CD4-positive, alpha-beta memory T cell (primary cell): ENCODE measurements around the gene XPO5. TPM values are rescaled to one million over a fixed set of nuclear protein-coding genes. Genes with fewer than 3 reads are reported as not detected.
A peak's percentile ranks its signal among the peaks of the same experiment; 100 is the strongest.

Experiments
- CTCF ChIA-PET: fragments of 350-600 bp; sonication (Branson Sonifier 250); formaldehyde crosslinking; loops from one replicate; lab custom pipeline; 2021; ENCODE audit warnings: inconsistent platforms; ENCODE audit not compliant: partially characterized antibody; lab: Charles Lee
- POLR2A ChIA-PET: fragments of 350-600 bp; sonication (Branson Sonifier 250); formaldehyde crosslinking; loops from one replicate; lab custom pipeline; 2021; ENCODE audit not compliant: partially characterized antibody; lab: Charles Lee
- DNase-seq, 5 donors: peaks; one replicate each; pipeline versions ENCODE4 v3.0.0 to v3.0.0-alpha.2; 2020 to 2022; ENCODE audit warnings: mixed read lengths in 1 of 5
- H3K27ac ChIP-seq: one replicate; pipeline ENCODE4 v1.7.0; 2013; ENCODE audit warnings: low read depth, low read length
- H3K27me3 ChIP-seq: 2 replicates; pipeline ENCODE4 v1.7.0; 2013; ENCODE audit warnings: mild to moderate bottlenecking, low read length, moderate library complexity; ENCODE audit not compliant: insufficient read depth
- H3K36me3 ChIP-seq: 2 replicates; pipeline ENCODE4 v1.7.0; 2013; ENCODE audit warnings: mild to moderate bottlenecking, low read length, moderate library complexity; ENCODE audit not compliant: insufficient read depth
- H3K4me1 ChIP-seq: 2 replicates; pipeline ENCODE4 v1.7.0; 2013; ENCODE audit warnings: mild to moderate bottlenecking, low read length, moderate library complexity; ENCODE audit not compliant: insufficient read depth
- H3K4me3 ChIP-seq, 2 donors: one replicate each; pipeline ENCODE4 v1.7.0; 2013; ENCODE audit warnings: low read length in 2 of 2, mild to moderate bottlenecking in 1 of 2
- H3K9me3 ChIP-seq, 2 donors: one replicate each; pipeline ENCODE4 v1.7.0; 2013; ENCODE audit warnings: low read length in 2 of 2, control low read depth in 1 of 2; ENCODE audit not compliant: control insufficient read depth in 1 of 2
- H3K27ac Mint-ChIP-seq, 7 donors: one replicate each; pipeline ENCODE4 v1.8.0; 2020 to 2021; ENCODE audit warnings: mixed read lengths in 7 of 7, mild to moderate bottlenecking in 6 of 7, inconsistent platforms in 3 of 7, moderate library complexity in 3 of 7
- H3K27me3 Mint-ChIP-seq, 2 donors: one replicate each; pipeline ENCODE4 v1.8.0; 2020 to 2021; ENCODE audit warnings: mixed read lengths in 2 of 2
- H3K36me3 Mint-ChIP-seq, 2 donors: one replicate each; pipeline ENCODE4 v1.8.0; 2020 to 2021; ENCODE audit warnings: mixed read lengths in 2 of 2, inconsistent platforms in 1 of 2, mild to moderate bottlenecking in 1 of 2
- H3K4me1 Mint-ChIP-seq, 4 donors: one replicate each; pipeline ENCODE4 v1.8.0; 2020 to 2021; ENCODE audit warnings: mixed read lengths in 4 of 4, mild to moderate bottlenecking in 1 of 4
- H3K4me3 Mint-ChIP-seq, 8 donors: one replicate each; pipeline ENCODE4 v1.8.0; 2020 to 2021; ENCODE audit warnings: mixed read lengths in 8 of 8, mild to moderate bottlenecking in 7 of 8, moderate library complexity in 6 of 8, inconsistent platforms in 3 of 8
- H3K9me3 Mint-ChIP-seq, 8 donors: one replicate each; pipeline ENCODE4 v1.8.0; 2020 to 2021; ENCODE audit warnings: mixed read lengths in 8 of 8, mild to moderate bottlenecking in 5 of 8, inconsistent platforms in 3 of 8, moderate library complexity in 1 of 8
- intact Hi-C: fragments of 100-400 bp; cut with micrococcal nuclease; formaldehyde crosslinking; loops from one replicate; pipeline ENCODE4 v1.15.1; 2023
- polyA plus RNA-seq, 2 donors: library from polyadenylated mRNA; unstranded; fragments of 300-500 nt; fragmentation: Illumina TruSeq; gene quantifications; one replicate each; pipeline ENCODE4 v1.2.3, GENCODE V29; 2021
- total RNA-seq, 2 experiments: library from RNA; stranded (reverse); gene quantifications; one replicate each; pipeline ENCODE4 v1.2.3, GENCODE V29; 2021

Gene XPO5
- total and polyA plus RNA-seq, 4 experiments from 2014 or later = 5.2 to 43.4 (median 26.5) TPM

DNA sequence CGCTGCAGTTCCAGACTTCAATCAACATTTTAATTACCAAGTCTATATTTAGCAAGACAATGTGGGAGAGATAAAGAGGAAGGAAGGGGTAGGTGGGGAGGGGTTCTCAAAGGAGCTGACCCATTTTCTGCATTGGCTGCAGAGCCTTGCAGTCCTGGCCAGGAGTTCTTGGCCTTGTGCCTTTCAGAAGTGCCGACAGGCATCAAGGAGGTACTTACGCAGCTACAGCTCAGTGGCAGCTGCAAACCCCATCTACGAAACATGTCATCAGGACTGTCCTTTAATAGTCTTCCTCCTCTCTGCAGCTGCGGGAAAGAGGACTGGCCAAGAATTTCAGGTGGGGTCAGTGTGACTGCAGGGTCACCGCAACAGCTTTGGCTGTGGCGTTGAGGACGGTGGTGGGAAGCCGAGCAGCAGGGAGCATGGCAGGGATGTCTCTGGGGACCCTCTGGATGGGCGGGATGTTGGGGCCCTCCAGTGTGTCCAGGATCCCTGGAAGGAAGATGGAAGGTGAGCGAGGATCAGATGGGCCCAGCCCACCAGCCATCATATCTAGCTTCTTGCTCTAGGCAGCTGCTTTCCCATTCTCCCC lies 63.9 kb downstream of the XPO5 start:
- peaks cover 38% of the 10 kb centered on the region for H3K4me1 ChIP-seq
- Mint-ChIP-seq H3K4me1 (peaks cover 26 to 57% (median 38%) of the 10 kb centered on the region in 4 donors), H3K27ac (peak overlapping the region in 4 of 7 donors; percentile 30 to 77 (median 70))

DNA sequence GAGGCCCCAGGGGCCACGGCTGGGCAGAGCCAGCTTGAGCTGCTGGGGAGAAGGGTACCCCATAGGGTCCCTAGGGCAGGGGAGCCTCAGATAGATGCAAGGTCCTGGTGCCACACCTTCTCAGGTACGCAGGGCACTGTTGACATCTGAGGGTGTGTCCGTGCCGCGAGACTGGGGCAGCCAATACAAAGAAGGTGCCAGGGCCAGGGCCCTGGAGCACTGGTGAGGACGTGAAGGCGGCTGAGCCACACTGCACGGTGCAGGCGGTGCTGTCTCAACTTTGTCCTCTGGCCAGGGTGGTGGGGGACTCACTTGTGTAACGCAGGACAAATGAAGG lies 65.0 kb downstream of the XPO5 start:
- POLR2A ChIA-PET = interaction anchor here (1.1 to 2.7 kb wide), 3 partner anchors 17 to 581 kb away, joined by 3 to 15 read pairs (median 8); partner anchors contain the start of genes ABCC10 and CNPY3
- no peak overlapping the region for H3K4me3 ChIP-seq
- DNase-seq = no peak

More for the DNA sequence above, 63.9 kb downstream of the XPO5 start:
- intact Hi-C loops = loop anchor here (10.0 kb wide), 1 partner anchor 267 kb away; the partner anchor contains the start of gene TTBK1
- Mint-ChIP-seq H3K27me3 (peaks cover 9 to 13% of the 10 kb centered on the region in 2 donors), H3K36me3 (peaks cover 28 to 54% of the 10 kb centered on the region in 2 donors), H3K9me3 (no peaks in the 10 kb centered on the region), H3K4me3 (peak overlapping the region in 5 of 8 donors; percentile 17 to 71 (median 32))
- POLR2A ChIA-PET = interaction anchor here (1.8 to 2.7 kb wide), 2 partner anchors 18 to 34 kb away, joined by 6 to 15 read pairs; partner anchors contain the start of gene TJAP1
- H3K27ac ChIP-seq = no peak overlapping the region
- no peak for DNase-seq
- peaks cover 11% of the 10 kb centered on the region for H3K27me3 ChIP-seq
- peaks cover 34% of the 10 kb centered on the region for H3K36me3 ChIP-seq
- no peaks in the 10 kb centered on the region for H3K9me3 ChIP-seq
- H3K4me3 ChIP-seq = no peak overlapping the region
- CTCF ChIA-PET = no interaction called here

DNA sequence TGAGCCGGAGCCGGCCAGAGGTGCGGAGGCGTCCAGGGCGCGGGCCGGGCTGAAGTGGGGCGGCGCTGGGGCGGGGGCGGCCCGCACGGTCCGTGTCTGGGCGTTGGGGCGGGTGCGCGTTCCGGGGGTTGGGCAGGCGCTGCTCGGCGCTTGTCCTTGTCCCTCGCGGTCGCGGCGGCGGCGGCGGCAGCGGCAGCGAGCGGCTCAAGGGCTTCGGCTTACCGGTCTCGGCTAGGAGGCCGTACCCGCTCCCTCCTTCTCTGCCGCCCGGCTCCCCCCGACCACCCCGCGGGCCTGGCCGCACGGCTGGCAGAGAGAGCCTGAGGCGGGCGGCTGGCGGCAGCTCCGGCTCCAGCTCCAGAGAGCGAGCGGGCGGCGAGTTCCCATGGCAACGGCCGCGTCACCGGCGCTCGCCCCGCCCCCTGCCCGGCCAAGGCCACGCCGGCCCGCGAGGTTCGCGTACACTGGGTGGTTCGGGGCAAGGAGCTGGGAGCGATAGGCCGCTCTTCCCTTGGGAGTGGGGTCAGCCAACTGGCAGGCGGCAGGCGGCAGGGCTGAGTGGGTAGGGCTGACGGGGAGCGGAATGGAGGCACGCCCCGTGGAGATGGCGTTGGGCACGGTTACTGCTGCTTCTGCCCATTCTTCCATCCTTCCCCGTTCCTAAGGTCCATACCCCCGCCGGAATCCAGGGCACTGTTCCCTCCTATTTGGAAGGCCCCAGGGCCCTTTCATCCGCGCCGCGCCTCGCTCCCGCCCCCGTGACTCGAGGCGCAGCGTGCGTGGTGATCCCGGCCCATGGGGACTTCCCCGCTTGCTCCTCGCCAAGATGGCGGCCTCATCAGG lies 65.6 kb downstream of the XPO5 start, which contains the start of gene LRRC73:
Gene LRRC73, minus strand, starts transcription at position 363 of the 843 bp plus-strand sequence. CDS start 561 bp downstream, outside the sequence.
- CTCF ChIA-PET = interaction anchor here (0.9 to 5.6 kb wide), 6 partner anchors 9 to 113 kb away, joined by 3 to 65 read pairs (median 4); partner anchors contain the start of genes POLR1C, TJAP1 and YIPF3
- intact Hi-C loops = loop anchor here (1.0 to 10.0 kb wide), 3 partner anchors 55 to 265 kb away; partner anchors contain the start of genes DLK2, TTBK1 and ZNF318

More for the DNA sequence above, 65.0 kb downstream of the XPO5 start:
- peaks cover 35% of the 10 kb centered on the region for H3K4me1 ChIP-seq
- H3K36me3 Mint-ChIP-seq = peaks cover 31 to 55% of the 10 kb centered on the region in 2 donors
- H3K27ac ChIP-seq = peak overlapping the region; percentile 62
- CTCF ChIA-PET = interaction anchor here (0.9 to 1.6 kb wide), 3 partner anchors 33 to 113 kb away, joined by 3 to 4 read pairs (median 3); partner anchors contain the start of gene TJAP1
- H3K36me3 ChIP-seq = peaks cover 34% of the 10 kb centered on the region
- intact Hi-C loops = loop anchor here (1.0 to 10.0 kb wide), 2 partner anchors 55 to 266 kb away; partner anchors contain the start of genes DLK2 and TTBK1
- peak overlapping the region in 5 of 7 donors; percentile 12 to 79 (median 59) for H3K27ac Mint-ChIP-seq
- peak overlapping the region; percentile 71 to 84 (median 76) for H3K4me3 Mint-ChIP-seq
- H3K9me3 ChIP-seq = no peaks in the 10 kb centered on the region
- H3K27me3 Mint-ChIP-seq = peaks cover 9 to 13% of the 10 kb centered on the region in 2 donors
- peaks cover 11% of the 10 kb centered on the region for H3K27me3 ChIP-seq
- H3K4me1 Mint-ChIP-seq = peaks cover 24 to 53% (median 40%) of the 10 kb centered on the region in 4 donors
- no peaks in the 10 kb centered on the region for H3K9me3 Mint-ChIP-seq

DNA sequence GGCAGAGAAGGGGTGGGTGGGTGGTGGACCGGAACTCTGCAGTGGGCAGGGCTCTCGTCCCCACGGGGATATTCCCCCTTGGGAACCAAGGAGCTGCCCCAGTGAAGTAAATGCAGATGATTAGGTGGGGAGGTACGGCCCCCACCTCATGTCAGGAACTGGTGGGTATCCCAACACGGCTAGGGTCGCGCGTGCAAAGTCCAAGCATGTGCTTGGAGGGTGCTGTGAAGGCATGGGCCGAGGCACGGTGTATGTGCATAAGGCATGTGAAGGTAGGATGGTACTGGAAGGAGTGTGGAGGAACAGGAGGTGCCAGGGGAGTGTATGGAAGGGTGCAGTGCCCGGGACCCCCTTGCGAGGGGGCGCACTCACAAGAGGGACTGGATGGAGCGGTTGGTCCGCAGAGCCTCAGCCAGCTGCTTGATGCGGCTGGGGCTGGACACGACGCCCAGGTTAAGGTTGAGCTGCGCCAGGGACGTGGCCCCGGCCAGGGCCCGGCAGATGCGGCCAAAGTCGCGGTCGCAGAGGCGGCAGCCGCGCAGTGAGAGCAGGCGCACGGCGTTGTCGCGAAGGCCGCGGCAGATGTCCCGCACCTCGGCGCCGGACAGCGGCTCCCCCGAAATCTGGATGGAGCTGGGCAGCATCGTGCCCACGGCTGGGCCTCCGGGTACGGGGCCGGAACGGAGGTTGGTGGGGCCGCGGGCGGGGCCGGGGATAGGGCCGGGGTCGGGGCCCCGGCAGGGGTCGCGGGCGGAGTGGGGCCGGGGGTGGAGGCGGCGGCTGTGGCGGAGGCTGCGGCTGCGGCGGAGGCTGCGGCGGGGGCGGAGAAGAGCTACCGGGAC lies 66.5 kb downstream of the XPO5 start:
- Histone ChIP-seq H3K27me3 (peaks cover 11% of the 10 kb centered on the region), H3K4me1 (peaks cover 21% of the 10 kb centered on the region), H3K27ac (no peak overlapping the region), H3K9me3 (no peaks in the 10 kb centered on the region), H3K36me3 (peaks cover 30% of the 10 kb centered on the region), H3K4me3 (peak overlapping the region in 1 of 2 donors; percentile 49)
- H3K4me3 Mint-ChIP-seq = peak overlapping the region; percentile 74 to 94 (median 88)
- no peak for DNase-seq
- intact Hi-C loops = loop anchor here (5.0 kb wide), 1 partner anchor 142 kb away; the partner anchor contains the start of gene ZNF318
- peaks cover 23 to 50% of the 10 kb centered on the region in 2 donors for H3K36me3 Mint-ChIP-seq
- peak overlapping the region; percentile 15 to 95 (median 81) for H3K27ac Mint-ChIP-seq
- POLR2A ChIA-PET = interaction anchor here (0.6 to 2.7 kb wide), 9 partner anchors 16 to 1859 kb away, joined by 3 to 15 read pairs (median 4); partner anchors contain the start of genes ABCC10, CNPY3, DLK2 and GTPBP2
- peaks cover 12 to 48% (median 29%) of the 10 kb centered on the region in 4 donors for H3K4me1 Mint-ChIP-seq
- peaks cover 9 to 13% of the 10 kb centered on the region in 2 donors for H3K27me3 Mint-ChIP-seq
- H3K9me3 Mint-ChIP-seq = no peaks in the 10 kb centered on the region
- CTCF ChIA-PET = interaction anchor here (0.9 to 5.6 kb wide), 8 partner anchors 10 to 271 kb away, joined by 3 to 65 read pairs (median 4); partner anchors contain the start of genes POLR1C and YIPF3

More for the DNA sequence above, 65.6 kb downstream of the XPO5 start, which contains the start of gene LRRC73:
- Histone ChIP-seq H3K9me3 (no peaks in the 10 kb centered on the region), H3K4me1 (peaks cover 29% of the 10 kb centered on the region), H3K36me3 (peaks cover 34% of the 10 kb centered on the region), H3K4me3 (peak within 1 kb of the TSS in 1 of 2 donors; percentile 49), H3K27ac (peak within 1 kb of the TSS; percentile 62), H3K27me3 (peaks cover 11% of the 10 kb centered on the region)
- Mint-ChIP-seq H3K27ac (peak within 1 kb of the TSS; percentile 15 to 95 (median 81)), H3K4me1 (peaks cover 18 to 48% (median 36%) of the 10 kb centered on the region in 4 donors), H3K4me3 (peak within 1 kb of the TSS; percentile 73 to 94 (median 88)), H3K27me3 (peaks cover 9 to 13% of the 10 kb centered on the region in 2 donors), H3K36me3 (peaks cover 30 to 51% of the 10 kb centered on the region in 2 donors), H3K9me3 (no peaks in the 10 kb centered on the region)
- DNase-seq = peak; percentile 77 to 82 (median 78)
- POLR2A ChIA-PET = interaction anchor here (0.6 to 2.7 kb wide), 8 partner anchors 16 to 1860 kb away, joined by 3 to 15 read pairs (median 4); partner anchors contain the start of genes ABCC10, CNPY3, DLK2 and GTPBP2

DNA sequence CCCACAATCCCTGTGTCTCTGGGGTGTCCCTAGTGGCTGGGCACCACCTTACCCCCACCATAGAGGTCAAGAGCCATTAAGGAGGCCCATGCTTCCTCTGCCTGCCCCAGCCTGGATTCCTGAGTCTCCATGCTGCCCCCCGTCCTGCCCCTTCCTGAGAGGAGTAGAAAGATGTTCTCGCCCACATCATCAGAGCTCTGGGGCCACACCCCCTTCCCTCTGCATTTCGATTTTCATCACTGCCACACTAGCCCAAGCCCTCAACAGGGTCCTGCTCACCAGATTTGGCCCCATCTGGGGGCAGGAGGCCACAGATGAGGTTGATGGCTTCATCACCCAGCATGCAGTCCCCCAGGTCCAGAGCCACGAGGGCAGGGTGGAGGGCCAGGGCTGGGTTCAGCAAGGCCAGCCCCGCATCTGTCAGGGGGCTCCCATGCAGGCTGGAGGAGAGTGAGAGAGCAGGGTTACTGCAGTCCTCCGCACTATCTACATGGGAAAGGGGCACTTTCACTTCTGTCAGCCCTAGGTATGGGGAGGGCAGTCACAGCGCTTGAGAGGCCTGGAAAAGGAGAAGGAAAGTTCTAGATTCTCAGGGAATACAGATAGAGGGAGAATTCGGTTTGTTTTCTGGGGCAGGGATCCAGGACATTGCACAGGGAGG lies 67.2 kb downstream of the XPO5 start:
- H3K36me3 Mint-ChIP-seq = peaks cover 22 to 52% of the 10 kb centered on the region in 2 donors
- no peak for DNase-seq
- H3K4me1 Mint-ChIP-seq = peaks cover 9 to 47% (median 25%) of the 10 kb centered on the region in 4 donors
- Histone ChIP-seq H3K36me3 (peaks cover 25% of the 10 kb centered on the region), H3K4me3 (no peak overlapping the region), H3K9me3 (no peaks in the 10 kb centered on the region), H3K27ac (no peak overlapping the region), H3K4me1 (peaks cover 17% of the 10 kb centered on the region), H3K27me3 (peaks cover 11% of the 10 kb centered on the region)
- peak overlapping the region in 6 of 7 donors; percentile 43 to 95 (median 68) for H3K27ac Mint-ChIP-seq
- ChIA-PET POLR2A (interaction anchor here (0.6 to 2.9 kb wide), 6 partner anchors 8 to 191 kb away, joined by 3 to 19 read pairs (median 4); partner anchors contain the start of genes DLK2 and TJAP1), CTCF (interaction anchor here (0.9 to 8.5 kb wide), 11 partner anchors 10 to 271 kb away, joined by 3 to 108 read pairs (median 13); partner anchors contain the start of genes DLK2, POLR1C and YIPF3)
- H3K4me3 Mint-ChIP-seq = peak overlapping the region; percentile 70 to 94 (median 86)
- peaks cover 9 to 13% of the 10 kb centered on the region in 2 donors for H3K27me3 Mint-ChIP-seq
- intact Hi-C loops = loop anchor here (5.0 kb wide), 1 partner anchor 141 kb away; the partner anchor contains the start of gene ZNF318
- no peaks in the 10 kb centered on the region for H3K9me3 Mint-ChIP-seq
